Astrocyte of the cerebellum (primary cell): ENCODE data around the gene ITGAE.
A peak's percentile ranks its signal among the peaks of the same experiment; 100 is the strongest.
"Not testable (repeated sequence)": the region's sequence is repeated elsewhere in the genome, so short reads cannot be mapped to it uniquely, and the experiment has no call there.

Experiments
- DNase-seq: peaks from one replicate; pipeline ENCODE4 v3.0.0-alpha.2; 2011; ENCODE audit warnings: low read depth
- H3K4me3 ChIP-seq: 2 replicates; pipeline ENCODE4 v1.5.1; 2011; ENCODE audit warnings: mild to moderate bottlenecking, low read depth, low read length, moderate library complexity
- in situ Hi-C: cut with HindIII; loops from 2 replicates; pipeline ENCODE4 v1.10.0; 2017; ENCODE audit warnings: low sequenced_read_pairs
- TF ChIP-seq, protein P1 (sequence below): IDR thresholded peaks from 2 replicates; pipeline ENCODE4 v1.5.1; 2012; ENCODE audit warnings: low read length, low read depth, moderate library complexity, mild to moderate bottlenecking; ENCODE audit errors: missing control alignments

The ITGAE gene

DNA sequence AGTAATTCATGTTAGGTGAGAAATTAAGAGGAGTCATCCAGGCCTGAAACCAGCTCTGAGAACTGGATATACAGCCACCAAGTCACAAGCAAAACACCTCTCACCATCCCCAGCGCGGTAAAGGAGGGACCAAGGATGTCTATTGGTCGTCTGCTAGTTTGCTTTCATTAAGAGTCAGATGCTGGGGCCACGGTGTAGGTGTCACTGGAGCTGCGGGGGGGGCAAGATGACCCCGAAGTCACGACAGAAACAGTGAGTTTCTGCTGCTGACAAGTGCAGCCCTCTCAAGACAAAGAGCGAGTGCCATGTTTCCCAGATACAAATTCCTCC is 44.3 kb upstream of the ITGAE start:
- H3K4me3 ChIP-seq: peak overlapping the region; percentile 95
- TF ChIP-seq, protein P1, sequence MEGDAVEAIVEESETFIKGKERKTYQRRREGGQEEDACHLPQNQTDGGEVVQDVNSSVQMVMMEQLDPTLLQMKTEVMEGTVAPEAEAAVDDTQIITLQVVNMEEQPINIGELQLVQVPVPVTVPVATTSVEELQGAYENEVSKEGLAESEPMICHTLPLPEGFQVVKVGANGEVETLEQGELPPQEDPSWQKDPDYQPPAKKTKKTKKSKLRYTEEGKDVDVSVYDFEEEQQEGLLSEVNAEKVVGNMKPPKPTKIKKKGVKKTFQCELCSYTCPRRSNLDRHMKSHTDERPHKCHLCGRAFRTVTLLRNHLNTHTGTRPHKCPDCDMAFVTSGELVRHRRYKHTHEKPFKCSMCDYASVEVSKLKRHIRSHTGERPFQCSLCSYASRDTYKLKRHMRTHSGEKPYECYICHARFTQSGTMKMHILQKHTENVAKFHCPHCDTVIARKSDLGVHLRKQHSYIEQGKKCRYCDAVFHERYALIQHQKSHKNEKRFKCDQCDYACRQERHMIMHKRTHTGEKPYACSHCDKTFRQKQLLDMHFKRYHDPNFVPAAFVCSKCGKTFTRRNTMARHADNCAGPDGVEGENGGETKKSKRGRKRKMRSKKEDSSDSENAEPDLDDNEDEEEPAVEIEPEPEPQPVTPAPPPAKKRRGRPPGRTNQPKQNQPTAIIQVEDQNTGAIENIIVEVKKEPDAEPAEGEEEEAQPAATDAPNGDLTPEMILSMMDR: no peak
- DNase-seq: no peak
- in situ Hi-C loops: no loop called here

- in situ Hi-C loops, DNase-seq, H3K4me3 ChIP-seq: not testable (repeated sequence)
Measured at GRCh38 chr17:3844556-3844955, 43.6 kb upstream of the ITGAE start.

DNA sequence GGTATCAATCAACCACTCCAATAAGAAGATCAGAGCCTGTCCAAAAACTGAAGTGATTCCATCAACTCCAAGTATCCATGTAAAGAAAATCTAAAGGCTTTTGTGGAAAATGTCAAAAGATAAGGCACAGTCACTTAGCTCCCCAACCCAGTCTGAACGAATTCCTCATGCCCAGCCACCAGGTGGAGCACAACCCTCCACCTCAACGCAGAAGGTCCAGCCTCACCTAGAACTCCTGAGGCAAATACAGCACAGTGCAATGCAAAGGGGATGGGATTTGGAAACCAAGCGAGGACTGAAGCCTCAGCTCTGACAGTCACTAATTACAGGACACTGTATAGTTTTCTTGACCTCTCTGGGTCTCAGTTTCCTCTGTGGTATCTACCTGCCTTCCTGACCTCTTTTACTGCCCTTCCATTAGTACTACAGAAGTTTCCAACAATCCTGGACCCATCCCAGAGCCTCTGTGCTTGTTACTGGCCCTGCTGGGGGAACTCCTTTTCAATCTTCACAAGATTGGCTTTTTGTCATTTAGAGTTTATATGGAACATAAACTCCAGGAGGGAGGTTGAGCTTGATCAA is 43.0 kb upstream of the ITGAE start:
- TF ChIP-seq, protein P1: peak; percentile 76
- in situ Hi-C loops: no loop called here
- no peak overlapping the region for H3K4me3 ChIP-seq
- no peak for DNase-seq

GRCh38 chr17:3838206-3838605 is 37.2 kb upstream of the ITGAE start:
- in situ Hi-C loops: no loop called here
- no peak for DNase-seq
- no peak overlapping the region for H3K4me3 ChIP-seq
- TF ChIP-seq, protein P1: no peak

DNA sequence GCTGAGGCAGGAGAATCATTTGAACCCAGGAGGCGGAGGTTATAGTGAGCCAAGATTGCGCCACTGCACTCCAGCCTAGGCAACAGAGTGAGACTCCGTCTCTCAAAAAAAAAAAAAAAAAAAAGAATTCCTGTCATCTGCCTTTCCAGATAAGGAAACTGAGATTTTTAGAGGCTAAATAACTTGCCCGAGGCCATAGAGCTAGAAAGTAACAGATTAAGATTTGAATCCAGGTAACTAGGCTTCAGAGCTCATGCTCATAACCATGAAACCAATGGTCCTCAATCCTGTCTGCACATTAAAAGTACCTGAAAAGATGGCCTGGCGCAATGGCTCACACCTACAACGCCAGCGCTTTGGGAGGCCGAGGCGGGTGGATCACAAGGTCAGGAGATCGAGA is 35.6 kb upstream of the ITGAE start:
- DNase-seq: no peak
- in situ Hi-C loops: no loop called here
- TF ChIP-seq, protein P1: no peak
- no peak overlapping the region for H3K4me3 ChIP-seq

DNA sequence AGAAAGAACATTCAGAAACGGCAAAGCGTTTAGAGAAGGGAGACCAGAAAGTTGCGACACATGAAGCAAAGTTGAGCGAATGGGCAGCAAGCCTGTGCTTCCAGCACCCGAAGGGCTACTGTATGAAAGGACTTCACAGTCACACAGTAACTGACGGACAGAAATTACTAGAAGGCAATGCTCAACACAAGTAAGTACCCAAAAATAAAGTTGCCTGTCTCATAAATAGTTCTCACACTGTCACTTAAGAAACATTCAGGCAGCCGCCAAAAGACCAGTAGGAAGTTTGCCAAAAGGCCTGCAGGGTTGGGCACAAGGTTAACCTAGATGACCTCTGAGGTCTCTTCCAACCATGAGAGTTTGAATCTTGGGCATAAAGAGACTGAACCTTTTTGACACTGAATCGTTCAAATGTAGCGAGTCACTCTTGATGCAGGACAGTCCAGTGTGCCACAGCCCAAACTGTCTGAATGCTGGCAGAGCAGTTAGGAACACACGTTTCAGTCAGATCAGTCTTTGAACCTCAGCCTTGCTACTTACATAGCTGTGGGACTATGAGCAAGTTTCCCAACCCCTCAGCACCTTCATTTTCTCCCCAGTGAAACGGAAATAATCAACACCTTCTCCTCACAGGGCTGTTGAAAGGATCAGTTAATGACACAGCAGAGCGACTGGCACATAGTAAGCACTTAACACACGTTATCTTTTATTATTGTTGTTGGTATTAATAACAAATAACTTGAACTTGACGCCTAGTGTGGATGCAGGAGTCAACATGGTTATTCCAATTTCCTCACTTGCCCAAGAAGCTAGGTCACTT is 34.6 kb upstream of the ITGAE start:
- TF ChIP-seq, protein P1: no peak
- no peak overlapping the region for H3K4me3 ChIP-seq

GRCh38 chr17:3834811-3835210 is 33.8 kb upstream of the ITGAE start:
- no peak overlapping the region for H3K4me3 ChIP-seq
- TF ChIP-seq, protein P1: no peak
- in situ Hi-C loops: no loop called here
- no peak for DNase-seq

More for the DNA sequence above, 34.6 kb upstream of the ITGAE start:
- in situ Hi-C loops: no loop called here
- no peak for DNase-seq
